Stimulated activated CD4-positive, alpha-beta T cell treated with anti-CD3 and anti-CD28 coated beads, Interleukin-1b, Interleukin-23, amount 100 ng/mL, for 4 hours (primary cell): ENCODE results near the gene SENP1.

Experiments used
- DNase-seq, 2 donors: peaks; one replicate each; pipeline ENCODE4 v3.0.0-alpha.2; 2020; ENCODE audit warnings: low read depth in 2 of 2

SENP1 gene

DNA sequence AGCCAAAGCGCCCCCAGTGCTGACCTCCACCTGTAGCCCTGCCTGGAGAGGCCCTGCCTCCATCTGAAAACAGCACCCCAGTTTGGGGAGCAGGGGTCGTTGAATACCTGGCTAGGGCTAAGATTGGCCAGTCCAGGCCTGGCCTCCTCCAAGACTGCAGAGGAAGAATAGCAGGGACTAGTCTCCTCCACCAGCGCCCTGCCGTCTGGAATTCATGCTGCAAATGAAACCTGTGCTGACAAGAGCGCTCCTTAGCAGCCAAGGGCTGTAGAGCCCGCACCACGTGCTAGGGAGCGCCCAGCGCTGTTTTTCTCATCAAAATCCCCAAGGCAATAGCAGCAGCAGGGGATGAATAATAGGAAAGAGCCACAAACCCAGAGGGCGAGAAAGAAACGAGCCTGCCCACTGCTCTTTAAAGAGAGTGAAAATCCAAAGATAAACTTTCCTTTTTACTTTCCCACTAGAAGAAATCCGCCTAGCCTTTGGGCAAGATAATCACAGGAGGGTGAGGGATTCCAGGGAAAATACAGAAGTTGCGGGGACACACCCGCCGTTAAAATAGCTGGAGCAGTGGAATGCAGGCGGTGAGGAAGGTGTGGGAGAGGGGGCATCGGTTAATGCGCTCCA lies 104.9 kb downstream of the SENP1 start:
- DNase-seq, result no peak

DNA sequence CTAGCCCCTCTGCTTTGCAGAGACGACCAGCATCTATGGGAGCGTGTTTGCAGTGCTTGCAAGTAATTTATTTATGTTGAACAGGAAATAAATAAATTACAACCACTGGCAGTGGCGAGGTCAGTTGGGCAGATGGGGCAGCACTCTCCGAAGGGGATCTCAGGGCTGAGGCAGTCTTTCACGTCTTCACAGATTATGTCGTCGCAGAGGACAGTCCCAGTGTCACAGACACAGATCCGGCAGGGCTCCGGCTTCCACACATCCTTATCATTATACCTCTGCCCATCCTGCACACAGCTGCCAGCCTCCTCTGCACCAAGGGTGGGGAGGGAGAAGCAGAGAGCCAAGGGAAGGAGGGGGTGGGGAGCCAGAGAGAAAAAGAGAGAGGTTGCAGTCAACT lies 106.1 kb downstream of the SENP1 start:
- DNase-seq, result no peak

DNA sequence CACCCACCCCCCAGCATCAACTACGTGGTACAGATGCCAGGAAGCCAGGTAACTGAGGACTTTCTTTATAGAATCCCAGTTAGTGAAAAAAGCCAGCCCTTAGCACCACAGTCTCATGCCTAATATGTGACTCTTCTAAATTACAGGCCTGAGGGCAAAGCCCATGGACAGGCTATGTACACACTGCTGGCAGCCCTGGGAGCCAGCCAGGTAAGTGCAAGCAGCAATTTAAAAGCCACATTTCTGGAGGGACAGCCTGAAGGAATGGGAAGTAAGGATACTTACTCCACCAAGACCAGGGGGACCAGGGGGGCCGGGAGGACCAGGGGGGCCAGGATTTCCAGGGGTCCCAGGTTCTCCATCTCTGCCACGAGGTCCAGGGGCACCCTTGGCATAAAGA lies 108.6 kb downstream of the SENP1 start:
- no peak for DNase-seq

DNA sequence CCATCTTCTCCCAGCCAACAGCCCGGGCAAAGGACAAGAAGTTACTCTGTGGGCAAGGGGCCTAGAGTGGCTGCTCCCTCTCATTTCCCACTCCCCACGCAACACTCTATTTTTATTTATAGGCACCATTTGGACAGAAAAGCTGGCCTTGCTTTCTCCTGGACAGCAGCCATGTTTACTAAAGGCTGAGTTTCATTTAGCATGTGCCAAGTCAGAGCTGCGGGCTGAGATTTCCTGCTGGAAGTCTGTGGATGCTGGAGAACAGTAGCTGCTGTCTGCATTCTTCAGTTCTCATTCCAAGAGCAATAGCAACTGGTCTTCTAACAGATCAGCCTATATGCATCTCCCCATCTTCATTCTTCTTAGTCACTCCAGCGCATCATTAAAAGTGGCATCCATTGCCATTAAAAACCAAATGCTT lies 109.9 kb downstream of the SENP1 start:
- no peak for DNase-seq

DNA sequence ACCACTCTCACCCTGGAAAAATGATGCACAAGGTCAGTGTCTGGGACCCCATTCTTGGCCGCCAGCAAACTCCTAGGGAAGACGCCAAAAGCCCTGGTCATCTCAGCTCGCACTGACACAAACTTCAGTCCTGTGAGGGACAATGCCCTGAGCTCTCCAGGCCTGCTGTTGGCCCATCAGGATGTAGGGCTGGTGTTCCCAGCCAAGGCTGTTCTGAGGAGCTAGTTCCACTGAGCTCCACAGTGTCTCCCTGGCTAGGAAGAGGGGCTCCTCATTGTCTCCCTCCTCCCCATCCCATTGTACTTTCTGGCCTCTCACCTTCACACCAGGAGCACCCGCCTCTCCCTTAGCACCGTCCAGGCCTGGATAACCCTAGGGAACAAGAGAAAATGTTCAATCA lies 112.4 kb downstream of the SENP1 start:
- DNase-seq, result no peak
